ENCODE measurements around the gene MYOD1.

DNA sequence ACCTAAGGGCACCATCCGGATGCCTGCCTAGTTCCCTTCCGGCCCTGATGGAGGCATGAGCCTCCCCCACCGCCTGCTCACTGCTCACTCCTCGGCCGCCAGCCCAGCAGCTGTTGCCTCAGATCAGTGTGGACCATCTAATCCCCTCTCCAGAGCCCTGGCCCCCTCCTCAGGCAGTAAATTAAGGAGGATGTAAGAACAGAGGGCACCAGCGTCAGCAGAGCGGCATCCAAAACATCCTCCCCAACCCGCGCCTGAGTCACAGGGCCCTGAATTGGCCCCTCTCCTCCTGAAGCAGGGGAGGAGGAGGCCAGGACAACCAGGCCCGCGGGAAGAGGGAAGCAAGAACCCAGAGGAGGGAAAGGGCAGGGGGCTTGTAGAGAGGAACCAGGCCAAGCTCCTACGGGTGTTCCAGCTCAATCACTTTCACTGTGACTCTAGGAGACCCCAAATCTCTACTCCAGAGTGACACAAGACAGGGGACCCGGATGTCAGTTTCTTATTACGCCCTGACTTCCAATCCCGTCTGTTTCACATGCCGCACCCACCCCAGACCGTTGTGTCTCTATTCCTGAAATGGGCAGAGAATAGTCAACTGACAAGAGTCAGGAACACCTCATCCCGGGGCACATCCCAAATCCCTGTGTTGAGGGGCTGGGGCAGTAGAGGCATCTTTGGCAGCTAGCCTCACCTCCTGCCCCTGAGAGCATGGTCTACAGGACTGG lies 31.3 kb upstream of the MYOD1 start:
- TF ChIP-seq, protein P1, sequence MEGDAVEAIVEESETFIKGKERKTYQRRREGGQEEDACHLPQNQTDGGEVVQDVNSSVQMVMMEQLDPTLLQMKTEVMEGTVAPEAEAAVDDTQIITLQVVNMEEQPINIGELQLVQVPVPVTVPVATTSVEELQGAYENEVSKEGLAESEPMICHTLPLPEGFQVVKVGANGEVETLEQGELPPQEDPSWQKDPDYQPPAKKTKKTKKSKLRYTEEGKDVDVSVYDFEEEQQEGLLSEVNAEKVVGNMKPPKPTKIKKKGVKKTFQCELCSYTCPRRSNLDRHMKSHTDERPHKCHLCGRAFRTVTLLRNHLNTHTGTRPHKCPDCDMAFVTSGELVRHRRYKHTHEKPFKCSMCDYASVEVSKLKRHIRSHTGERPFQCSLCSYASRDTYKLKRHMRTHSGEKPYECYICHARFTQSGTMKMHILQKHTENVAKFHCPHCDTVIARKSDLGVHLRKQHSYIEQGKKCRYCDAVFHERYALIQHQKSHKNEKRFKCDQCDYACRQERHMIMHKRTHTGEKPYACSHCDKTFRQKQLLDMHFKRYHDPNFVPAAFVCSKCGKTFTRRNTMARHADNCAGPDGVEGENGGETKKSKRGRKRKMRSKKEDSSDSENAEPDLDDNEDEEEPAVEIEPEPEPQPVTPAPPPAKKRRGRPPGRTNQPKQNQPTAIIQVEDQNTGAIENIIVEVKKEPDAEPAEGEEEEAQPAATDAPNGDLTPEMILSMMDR (IDR thresholded peaks at IDR 0.05) = no peak
- TF ChIP-seq POLR2AphosphoS5 (IDR thresholded peaks at IDR 0.05; ENCODE audit: low read depth, low read length) = no peak
- TF ChIP-seq REST (IDR thresholded peaks at IDR 0.05; ENCODE audit: insufficient read depth in 1 of 2, low read depth in 2 of 2, low read length in 1 of 2) = no peak

All from Panc1 (cell line).